NCI-H69 (cell line): ENCODE data around the gene KCNF1.

ENCODE experiments used
- DNase-seq: peaks from one replicate; lab custom pipeline; 2025; lab: John Stamatoyannopoulos, UW

KCNF1 gene

DNA sequence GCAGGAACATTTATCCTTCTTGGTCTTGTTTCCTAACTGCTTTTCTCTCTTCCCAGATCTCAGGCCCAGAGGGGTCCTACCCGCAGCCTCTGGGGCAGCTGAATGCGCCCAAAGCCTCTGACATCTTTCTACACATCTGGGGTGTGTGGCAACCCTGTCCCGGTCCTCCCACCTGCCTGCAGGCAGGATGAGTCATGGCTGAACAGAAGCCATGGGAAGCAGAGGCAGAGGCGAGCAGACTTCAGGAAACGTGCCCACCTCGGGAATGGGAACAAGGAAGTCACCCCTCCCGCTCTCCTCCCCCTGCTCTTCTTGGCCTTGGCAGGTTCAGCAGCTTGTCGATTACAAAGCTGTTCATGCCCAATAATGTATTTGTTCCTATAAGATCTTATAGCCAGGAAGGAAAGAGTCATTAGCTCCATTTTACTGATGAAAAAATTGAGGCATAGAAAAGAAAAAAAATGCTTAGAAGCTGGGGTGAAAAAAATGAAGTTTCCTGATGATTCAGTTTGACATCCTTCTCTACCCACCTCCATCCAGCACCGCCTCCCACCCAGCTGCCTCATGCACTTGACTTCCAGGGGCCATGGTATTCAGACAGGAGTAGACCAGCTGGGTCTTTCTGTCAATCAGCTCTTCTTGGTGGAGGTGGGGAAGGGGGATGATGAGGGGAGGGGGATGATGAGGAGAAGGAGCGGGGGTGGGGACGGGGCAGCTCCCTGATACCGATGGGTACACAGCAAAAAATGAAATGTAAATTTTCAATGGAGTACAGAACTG, 10.4 kb upstream of the KCNF1 start:
- DNase-seq: peak; percentile 19

GRCh38 chr2:10903861-10904210, 7.9 kb upstream of the KCNF1 start:
- DNase-seq: peak; percentile 47

DNA sequence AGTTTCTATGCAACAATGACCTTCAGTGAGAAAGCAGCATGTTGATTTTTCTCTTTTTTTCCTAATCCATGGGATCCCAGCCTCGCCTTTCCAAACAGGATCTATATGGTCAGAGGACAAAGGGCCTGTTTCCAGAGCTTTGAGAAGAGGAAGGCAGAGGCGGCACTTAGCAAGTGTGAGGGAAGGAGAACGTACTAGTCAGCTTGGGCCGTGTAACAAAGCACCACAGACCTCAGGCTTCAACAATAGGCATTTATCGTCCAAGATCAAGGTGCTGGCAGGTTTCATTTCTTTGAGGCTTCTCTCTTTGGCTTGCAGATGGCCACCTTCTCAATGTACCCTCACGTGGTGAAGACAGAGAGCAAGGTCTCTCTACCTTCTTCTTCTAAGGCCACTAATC, 7.3 kb upstream of the KCNF1 start:
- DNase-seq: no peak

GRCh38 chr2:10905006-10905861, 6.5 kb upstream of the KCNF1 start:
- no peak for DNase-seq

GRCh38 chr2:10905862-10906143, 5.9 kb upstream of the KCNF1 start:
- DNase-seq: no peak

DNA sequence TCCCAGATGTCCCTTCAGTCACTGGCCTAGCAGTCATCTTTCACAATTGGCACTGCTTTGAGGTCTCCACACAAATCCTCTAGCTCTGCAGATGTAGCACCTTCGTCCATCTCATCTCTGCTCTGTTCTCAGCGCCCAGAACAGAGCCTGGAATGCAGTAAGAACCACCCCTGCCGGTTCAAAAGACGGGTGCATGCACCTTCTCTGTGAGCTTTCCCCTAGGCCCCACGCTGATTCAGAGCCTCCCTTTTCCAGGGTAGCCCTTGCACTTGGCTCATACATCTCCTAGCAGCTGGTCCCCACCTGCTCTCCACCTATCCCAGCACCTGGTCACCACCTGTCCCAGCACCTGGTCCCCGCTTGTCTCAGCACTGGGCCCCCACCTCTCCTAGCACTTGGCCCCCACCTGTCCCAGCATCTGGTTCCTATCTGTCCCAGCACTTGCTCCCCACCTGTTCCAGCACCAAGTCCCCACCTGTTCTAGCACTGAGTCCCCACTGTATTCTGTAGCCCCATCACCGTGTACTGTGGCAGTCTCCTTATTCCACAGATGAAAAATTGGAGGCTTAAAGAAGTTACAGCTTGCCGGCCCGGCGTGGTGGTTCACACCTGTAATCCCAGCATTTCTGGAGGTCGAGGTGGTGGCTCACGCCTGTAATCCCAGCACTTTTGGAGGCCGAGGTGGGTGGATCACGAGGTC, 4.7 kb upstream of the KCNF1 start:
- DNase-seq: peak; percentile 13

DNA sequence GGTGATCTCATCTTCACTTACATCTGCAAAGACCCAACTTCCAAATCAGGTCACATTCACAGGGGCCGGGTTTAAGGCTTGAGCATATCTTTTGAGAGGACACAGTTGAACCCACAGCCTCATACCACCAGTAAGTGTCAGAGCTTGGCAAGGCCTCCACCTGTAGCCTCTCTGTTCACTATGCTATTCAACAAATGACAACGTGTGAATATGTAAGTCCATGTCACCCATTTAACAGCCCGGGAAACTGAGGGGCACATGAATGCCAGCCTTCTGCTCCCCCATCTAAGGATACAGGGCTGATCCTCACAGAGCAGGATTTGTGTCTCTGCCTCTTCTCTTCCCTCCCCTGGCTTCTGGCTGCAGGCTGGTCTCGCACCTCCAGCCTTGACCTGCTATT, 3.5 kb upstream of the KCNF1 start:
- no peak for DNase-seq

GRCh38 chr2:10909050-10909995, 2.4 kb upstream of the KCNF1 start:
- DNase-seq: no peak

DNA sequence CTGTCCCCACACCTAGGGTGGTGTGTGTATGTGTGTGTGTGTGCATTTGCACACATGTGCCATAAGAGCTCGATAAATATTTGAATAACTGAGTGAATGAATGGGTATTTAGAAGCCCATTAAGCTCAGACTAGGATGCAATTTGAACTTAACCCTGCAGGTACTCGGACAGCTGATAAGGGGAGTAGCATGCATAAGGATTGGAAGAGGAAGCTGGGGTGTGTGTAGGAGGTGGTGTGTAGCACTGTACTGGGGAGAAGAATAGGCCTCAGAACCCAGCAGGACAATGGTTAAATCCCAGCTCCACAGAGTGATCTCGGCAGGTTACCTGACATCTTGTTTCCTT, 1.8 kb upstream of the KCNF1 start:
- DNase-seq: peak; percentile 87

DNA sequence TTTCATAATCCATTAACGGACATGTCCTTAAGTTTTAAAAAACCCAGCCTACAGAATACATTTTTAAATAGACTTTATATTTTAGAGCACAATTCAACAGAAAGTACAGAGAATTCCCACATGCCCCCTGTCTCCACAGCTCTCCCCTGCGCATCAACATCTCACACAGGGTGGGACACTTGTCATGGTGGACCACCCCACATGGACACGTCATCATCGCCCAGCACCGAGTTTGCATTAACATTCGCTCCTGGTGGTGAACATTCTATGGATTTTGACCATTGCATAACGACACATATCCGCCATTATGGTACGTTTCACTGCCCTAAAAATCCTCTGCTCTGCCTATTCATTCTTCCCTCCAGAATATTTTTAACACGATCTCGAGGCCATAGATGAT, 1.1 kb upstream of the KCNF1 start:
- DNase-seq: no peak

DNA sequence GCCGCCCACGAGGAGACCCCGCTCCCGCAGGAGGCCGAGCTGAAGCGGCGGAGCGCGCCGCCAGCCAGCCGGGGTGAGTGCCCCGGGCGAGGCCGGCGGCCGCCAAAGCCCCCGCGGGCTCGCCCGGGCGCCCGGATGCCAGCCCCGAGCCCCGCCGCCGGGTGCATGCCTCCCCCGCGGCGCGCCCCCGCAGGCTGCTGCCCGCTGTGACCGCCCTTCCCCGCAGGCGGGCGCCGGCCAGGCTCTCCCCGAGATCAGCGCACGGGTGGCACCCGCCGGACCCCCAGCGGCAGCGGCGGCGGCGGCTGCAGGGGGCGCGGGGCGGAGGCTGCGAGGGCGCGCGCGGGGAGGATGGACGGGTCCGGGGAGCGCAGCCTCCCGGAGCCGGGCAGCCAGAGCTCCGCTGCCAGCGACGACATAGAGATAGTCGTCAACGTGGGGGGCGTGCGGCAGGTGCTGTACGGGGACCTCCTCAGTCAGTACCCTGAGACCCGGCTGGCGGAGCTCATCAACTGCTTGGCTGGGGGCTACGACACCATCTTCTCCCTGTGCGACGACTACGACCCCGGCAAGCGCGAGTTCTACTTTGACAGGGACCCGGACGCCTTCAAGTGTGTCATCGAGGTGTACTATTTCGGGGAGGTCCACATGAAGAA, 470 bp downstream of the KCNF1 start:
- no peak for DNase-seq

DNA sequence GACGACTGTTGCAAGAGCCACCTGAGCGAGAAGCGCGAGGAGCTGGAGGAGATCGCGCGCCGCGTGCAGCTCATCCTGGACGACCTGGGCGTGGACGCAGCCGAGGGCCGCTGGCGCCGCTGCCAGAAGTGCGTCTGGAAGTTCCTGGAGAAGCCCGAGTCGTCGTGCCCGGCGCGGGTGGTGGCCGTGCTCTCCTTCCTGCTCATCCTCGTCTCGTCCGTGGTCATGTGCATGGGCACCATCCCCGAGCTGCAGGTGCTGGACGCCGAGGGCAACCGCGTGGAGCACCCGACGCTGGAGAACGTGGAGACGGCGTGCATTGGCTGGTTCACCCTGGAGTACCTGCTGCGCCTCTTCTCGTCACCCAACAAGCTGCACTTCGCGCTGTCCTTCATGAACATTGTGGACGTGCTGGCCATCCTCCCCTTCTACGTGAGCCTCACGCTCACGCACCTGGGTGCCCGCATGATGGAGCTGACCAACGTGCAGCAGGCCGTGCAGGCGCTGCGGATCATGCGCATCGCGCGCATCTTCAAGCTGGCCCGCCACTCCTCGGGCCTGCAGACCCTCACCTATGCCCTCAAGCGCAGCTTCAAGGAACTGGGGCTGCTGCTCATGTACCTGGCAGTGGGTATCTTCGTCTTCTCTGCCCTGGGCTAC, 1.2 kb downstream of the KCNF1 start:
- no peak for DNase-seq

DNA sequence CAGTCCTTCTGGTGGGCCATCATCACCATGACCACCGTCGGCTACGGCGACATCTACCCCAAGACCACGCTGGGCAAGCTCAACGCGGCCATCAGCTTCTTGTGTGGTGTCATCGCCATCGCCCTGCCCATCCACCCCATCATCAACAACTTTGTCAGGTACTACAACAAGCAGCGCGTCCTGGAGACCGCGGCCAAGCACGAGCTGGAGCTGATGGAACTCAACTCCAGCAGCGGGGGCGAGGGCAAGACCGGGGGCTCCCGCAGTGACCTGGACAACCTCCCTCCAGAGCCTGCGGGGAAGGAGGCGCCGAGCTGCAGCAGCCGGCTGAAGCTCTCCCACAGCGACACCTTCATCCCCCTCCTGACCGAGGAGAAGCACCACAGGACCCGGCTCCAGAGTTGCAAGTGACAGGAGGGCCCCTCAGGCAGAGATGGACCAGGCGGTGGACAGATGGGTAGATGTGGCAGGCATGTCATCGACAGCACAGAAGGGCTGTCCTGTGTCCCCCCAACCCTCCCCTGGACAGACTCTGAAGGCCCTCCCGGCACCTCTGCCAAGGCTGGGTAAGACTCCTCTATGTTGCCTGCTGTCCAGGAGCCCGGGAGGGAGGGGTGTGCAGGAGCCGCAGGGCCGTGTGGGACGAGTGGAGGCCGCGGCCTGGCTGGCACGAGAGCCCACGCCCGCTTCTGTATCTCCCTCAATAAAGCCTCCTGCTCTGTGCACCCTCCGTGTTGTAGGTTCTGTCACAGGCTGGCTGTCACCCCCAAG, 2.0 kb downstream of the KCNF1 start:
- no peak for DNase-seq

- no peak for DNase-seq
These were observed 2.5 kb downstream of the KCNF1 start for GRCh38 chr2:10914272-10914693.

DNA sequence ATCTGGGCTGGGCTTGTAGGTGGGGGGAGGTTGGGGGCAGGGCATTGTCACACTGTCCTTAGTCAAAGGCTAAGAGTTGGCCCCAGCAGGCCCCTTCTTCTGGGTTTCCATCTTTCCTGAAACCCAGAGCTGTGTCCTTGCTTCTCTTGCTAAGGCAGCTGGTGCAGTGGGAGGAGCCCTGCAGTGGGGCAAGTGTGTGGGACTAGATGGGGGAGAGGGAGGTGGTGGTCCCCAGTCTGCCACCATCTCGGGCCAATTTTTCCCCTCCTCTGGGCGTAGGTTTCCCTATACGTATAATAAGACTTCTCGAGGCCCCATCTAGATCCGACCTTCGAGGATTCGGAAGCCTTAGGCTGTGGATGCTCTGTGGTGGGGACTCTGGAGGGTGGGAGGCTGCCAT, 3.5 kb downstream of the KCNF1 start:
- no peak for DNase-seq

- no peak for DNase-seq
These were observed 4.1 kb downstream of the KCNF1 start for GRCh38 chr2:10915731-10916276.

- no peak for DNase-seq
These were observed 5.2 kb downstream of the KCNF1 start for GRCh38 chr2:10916953-10917352.

GRCh38 chr2:10917927-10918326, 6.2 kb downstream of the KCNF1 start:
- DNase-seq: no peak

GRCh38 chr2:10918661-10919409, 7.1 kb downstream of the KCNF1 start:
- DNase-seq: no peak
